ENCODE data around the gene PPP1R14D.

DNA sequence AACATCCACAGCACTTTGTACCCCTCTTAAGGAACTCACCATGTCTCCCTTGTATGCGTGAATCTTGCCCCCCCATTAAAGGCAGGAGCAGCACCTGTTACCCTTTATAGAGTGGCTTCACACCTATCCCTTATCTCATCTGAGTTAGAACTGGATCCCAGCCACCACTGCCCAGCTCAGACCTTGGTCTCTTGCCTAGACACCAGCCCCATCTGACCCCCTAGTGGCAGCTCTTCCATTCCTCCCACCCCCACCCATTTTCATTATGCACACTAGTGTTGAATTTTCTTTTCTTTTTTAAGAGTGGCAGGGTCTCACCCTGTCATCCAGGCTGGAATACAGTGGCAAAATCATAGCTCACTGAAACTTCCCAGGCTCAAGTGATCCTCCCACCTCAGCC is 24.8 kb downstream of the PPP1R14D start:
- TF ChIP-seq CTCF (IDR thresholded peaks at IDR 0.05) (no peak), POLR2A (IDR thresholded peaks at IDR 0.05) (no peak)

Measured in thyroid gland (tissue), 4 donors.